ENCODE measurements around the gene PDLIM5.

GRCh38 chr4:94495408-94495807 is 43.7 kb downstream of the PDLIM5 start:
- TF ChIP-seq POLR2AphosphoS5 (IDR thresholded peaks at IDR 0.05; ENCODE audit: low read depth, low read length) (no peak), POLR2A (IDR thresholded peaks at IDR 0.05; ENCODE audit: control extremely low read depth in 1 of 2, low read depth in 2 of 2, low read length in 2 of 2) (no peak), EGR1 (IDR thresholded peaks at IDR 0.05; ENCODE audit: borderline replicate concordance, low read depth, low read length) (no peak), SP2 (IDR thresholded peaks at IDR 0.05; ENCODE audit: low read length) (no peak), YY1 (IDR thresholded peaks at IDR 0.05; ENCODE audit: low read depth, low read length) (no peak), CEBPB (IDR thresholded peaks at IDR 0.05; ENCODE audit: low read depth, low read length) (no peak)

All from H1 (cell line).